ENCODE data around the gene VPS52. TPM values are rescaled to one million over a fixed set of nuclear protein-coding genes. Genes with fewer than 3 reads are reported as not detected.

Gene VPS52
- polyA plus RNA-seq, 4 donors = 53.1 to 96.0 (median 75.1) TPM

DNA sequence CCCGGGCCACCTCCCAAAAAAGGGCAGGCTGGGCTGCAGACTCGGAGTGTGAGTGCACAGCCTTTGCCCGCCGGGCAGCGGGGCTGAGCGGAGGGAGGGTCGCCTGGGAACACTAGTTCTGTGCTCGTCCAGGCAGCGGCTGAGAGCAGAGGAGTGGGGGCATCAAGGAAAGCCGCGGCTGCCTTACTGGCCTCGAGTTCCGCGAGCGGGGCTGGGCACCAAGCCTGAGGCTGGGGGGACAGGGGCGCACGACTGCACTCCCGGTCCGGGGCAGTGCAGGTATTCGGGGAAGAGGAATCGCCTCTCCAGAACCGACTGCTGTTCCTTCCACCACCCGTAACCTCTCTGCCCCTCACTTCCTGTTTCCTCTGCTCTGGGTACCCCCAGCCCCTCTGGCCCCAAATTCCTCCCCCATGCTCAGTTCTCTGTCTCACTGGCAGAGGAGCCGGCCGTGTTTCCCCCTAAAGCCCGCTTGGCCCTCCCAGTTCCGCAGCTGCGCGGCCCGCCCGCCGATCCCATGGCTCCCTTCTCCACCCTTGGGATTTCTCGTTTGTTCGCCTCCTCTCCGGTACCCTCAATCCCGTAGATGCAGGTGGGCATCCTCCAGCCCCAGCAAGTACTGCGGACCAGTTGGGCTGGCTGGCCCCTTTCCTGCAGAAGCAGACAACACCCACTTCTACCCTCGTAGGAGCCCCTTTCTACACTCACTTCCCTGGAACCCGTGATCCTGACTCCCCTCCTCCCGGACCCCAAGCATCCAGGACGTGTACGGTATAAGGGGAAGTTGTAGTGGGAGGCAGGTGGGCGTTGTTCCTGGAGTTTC is 58.3 kb downstream of the VPS52 start:
- DNase-seq (ENCODE audit: low read depth in 4 of 4, low spot score in 3 of 4) = no peak

DNA sequence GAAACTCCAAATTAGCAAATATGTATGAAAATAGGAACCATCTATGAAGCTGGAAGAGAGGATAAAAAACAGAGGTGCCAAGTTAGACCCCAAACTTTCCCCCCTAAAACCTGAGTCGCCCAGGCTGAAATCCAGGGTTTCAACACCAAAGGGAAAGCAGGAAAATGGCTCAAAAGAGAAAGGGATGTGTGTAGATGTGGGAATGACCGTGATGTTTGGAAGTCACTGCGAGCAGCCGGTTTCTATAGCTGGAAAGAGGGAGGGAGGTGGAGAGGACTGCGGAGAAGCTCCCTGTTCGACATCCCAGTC is 58.9 kb downstream of the VPS52 start:
- DNase-seq (ENCODE audit: low read depth in 4 of 4, low spot score in 3 of 4) = no peak

DNA sequence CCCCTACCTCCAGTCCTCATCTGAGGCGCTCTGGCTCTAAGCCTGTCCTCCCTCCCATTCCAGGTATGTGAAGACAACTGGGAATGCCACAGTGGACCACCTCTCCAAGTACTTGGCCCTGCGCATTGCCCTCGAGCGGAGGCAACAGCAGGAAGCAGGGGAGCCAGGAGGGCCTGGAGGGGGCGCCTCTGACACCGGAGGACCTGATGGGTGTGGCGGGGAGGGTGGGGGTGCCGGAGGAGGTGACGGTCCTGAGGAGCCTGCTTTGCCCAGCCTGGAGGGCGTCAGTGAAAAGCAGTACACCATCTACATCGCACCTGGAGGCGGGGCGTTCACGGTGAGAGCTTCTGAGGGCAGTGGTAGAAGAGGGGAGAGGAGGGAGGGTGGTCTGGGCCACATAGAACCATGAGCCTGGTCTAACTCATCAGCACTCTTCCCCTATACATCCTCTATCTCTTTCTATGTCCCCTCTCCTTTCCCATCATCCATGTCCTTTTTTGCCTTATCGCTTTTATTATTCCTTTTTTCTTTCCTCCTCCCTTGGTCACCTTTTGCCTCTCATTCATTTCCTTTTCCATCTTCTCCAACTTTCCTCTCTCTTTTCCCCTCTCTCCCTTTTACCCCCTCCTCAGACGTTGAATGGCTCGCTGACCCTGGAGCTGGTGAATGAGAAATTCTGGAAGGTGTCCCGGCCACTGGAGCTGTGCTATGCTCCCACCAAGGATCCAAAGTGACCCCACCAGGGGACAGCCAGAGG is 59.8 kb downstream of the VPS52 start:
- DNase-seq (ENCODE audit: low read depth in 4 of 4, low spot score in 3 of 4) = no peak

DNA sequence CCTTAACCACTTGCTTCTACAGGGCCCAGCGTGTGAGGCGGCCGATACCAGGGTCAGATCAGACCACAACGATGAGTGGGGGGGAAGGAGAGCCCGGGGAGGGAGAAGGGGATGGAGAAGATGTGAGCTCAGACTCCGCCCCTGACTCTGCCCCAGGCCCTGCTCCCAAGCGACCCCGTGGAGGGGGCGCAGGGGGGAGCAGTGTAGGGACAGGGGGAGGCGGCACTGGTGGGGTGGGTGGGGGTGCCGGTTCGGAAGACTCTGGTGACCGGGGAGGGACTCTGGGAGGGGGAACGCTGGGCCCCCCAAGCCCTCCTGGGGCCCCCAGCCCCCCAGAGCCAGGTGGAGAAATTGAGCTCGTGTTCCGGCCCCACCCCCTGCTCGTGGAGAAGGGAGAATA is 60.5 kb downstream of the VPS52 start:
- DNase-seq (ENCODE audit: low read depth in 4 of 4, low spot score in 3 of 4) = no peak

DNA sequence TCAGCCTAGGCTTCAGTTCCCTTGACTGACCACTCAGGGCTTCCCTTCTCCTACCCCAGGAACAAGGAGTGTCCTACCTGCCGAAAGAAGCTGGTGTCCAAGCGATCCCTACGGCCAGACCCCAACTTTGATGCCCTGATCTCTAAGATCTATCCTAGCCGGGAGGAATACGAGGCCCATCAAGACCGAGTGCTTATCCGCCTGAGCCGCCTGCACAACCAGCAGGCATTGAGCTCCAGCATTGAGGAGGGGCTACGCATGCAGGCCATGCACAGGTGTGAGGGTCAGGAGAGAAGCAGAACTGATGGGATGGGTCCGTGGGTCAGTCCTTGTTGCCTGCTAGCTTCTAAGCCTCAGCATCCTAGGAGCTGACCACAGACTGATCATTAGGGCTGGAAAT is 61.8 kb downstream of the VPS52 start:
- DNase-seq (ENCODE audit: low read depth in 4 of 4, low spot score in 3 of 4) = no peak

DNA sequence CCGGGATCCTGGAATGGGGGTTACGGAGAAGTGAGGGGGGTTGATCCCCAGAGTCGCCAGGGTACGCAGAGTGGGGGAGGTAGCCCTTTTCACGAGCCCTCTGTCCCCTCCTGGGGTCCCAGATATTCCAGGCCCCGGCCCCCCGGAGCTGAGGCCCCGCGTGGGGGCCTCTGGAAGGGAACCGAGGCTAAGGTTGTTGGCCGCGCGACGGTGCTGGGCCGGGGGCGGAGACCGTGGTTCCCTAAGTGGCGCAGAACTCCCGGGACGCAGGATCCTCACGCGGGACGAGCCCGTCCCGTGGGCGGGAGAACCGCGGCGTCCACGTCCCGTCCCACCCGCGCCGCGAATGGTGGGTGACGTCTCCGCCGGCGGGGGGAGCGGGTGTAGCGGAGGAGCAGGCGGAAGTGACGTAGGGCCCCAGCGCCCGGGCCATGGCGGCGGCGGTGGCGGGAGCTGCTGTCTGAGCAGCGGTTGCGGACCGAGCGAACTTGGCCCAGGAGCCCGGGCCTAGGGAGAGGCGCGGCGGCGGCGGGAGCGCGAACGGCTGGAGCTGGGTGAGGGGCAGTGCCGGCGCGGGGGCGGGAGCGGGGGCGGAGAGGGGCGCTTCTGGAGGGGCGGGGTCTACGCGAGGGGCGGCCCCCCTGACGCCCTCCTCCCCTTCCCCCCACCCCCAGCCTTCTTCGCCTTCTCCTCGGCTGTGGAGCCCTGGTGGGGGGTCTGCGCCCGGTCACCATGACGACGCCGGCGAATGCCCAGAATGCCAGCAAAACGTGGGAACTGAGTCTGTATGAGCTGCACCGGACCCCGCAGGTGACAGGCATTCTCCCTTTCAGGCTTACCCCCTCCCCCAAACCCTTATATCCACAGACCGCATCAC is 63.3 kb downstream of the VPS52 start, which contains the start of gene RING1:
RING1 (plus strand) TSS at position 410 of the 877 bp plus-strand sequence; CDS start at position 733, 323 bp downstream.
- peak in 2 of 4 donors; percentile 61 to 75 for DNase-seq (ENCODE audit: low read depth in 4 of 4, low spot score in 3 of 4)

DNA sequence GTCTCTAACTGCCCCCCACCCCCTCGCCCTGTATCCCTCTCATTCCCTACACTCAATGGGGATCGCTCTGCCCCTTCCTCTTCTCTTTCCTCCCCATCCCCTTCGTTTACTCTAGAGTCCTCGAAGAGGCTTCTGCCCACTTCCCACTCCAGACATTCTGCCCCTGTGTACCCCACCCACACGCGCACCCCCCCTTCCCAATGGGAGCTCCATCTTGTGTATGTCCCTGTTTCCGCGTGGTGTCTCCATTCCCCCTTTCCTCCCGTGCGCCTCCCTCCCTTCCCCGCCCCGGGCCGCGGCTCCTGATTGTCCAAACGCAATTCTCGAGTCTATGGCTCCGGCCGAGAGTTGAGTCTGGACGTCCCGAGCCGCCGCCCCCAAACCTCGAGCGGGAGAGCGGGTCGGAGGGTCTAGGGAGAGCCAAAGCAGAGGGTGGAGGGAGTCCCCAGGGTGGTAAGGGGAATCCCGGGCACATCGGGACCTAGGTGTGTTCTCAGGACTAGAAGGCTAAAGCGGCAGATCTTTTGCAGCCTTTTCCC is 64.1 kb downstream of the VPS52 start:
- no peak for DNase-seq (ENCODE audit: low read depth in 4 of 4, low spot score in 3 of 4)

DNA sequence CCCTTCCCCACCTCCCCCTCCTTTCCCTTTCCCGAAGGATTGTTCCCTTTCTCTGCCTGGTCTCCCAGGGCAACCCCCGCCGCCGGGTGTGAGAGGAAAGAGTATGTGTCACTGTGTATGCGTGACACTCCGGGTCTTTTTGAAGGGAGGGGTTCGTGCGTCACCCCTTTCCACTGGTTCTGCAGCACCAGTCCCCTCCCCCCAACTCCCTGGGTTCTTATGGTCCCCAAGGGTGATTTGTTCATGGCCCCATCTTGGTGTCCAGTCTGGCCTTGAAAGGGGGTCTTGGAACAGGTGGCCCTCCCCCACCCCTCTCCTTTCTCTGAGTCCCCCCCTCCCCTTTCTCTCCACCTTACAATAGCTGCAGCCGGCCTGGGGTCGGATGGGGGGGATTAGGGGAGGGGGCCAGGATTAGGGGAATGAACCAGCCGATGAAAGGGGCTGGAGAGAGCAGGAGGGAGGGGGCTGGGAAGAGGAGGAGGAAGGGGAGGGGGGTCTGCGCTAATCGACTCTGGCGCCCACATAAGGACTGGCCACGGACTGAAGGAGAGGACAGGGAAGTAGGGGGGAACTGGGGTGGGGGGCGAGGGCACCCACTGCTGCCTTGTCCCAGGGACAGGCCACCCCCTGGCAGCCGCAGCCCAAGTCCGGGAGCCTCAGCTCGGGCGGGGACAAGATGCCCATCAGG is 64.7 kb downstream of the VPS52 start:
- no peak for DNase-seq (ENCODE audit: low read depth in 4 of 4, low spot score in 3 of 4)

DNA sequence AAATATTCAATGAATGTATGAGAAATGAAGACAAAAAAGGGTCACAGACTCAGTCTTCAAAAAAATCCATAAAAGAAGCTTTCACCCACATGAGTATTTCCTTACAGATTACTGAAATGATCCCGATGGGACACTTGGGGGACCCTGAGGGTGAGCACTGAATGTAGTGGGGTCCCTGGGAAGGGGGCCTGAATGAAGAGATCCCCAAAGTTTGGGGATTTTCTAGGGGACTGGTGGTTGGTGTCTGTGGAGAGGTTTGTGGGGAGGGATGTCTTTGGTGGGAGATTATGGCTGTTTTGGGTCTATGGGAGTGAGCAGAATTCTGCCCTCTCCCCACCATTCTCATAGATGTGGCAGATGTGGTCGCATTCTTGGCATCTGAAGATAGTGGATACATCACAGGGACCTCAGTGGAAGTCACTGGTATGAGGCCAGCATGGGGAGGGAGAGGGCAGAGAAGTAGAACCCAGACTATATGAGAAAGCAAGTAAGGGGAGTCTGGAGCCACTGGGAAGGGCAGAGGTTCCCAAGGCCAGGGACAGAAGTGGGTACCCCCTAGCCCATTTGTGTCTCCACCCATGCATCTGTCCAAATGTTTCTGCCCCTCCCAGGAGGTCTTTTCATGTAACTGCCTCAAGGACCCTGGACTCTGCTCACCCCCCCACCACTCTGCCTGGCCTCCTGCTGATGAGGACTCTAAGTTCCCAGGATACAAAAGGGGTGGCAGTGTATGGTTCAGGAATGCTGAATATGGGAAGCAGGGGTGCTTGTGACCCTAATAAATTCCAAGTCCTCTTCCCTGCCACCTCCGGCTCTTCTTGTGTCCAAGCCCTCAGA is 65.4 kb downstream of the VPS52 start:
- no peak for DNase-seq (ENCODE audit: low read depth in 4 of 4, low spot score in 3 of 4)

DNA sequence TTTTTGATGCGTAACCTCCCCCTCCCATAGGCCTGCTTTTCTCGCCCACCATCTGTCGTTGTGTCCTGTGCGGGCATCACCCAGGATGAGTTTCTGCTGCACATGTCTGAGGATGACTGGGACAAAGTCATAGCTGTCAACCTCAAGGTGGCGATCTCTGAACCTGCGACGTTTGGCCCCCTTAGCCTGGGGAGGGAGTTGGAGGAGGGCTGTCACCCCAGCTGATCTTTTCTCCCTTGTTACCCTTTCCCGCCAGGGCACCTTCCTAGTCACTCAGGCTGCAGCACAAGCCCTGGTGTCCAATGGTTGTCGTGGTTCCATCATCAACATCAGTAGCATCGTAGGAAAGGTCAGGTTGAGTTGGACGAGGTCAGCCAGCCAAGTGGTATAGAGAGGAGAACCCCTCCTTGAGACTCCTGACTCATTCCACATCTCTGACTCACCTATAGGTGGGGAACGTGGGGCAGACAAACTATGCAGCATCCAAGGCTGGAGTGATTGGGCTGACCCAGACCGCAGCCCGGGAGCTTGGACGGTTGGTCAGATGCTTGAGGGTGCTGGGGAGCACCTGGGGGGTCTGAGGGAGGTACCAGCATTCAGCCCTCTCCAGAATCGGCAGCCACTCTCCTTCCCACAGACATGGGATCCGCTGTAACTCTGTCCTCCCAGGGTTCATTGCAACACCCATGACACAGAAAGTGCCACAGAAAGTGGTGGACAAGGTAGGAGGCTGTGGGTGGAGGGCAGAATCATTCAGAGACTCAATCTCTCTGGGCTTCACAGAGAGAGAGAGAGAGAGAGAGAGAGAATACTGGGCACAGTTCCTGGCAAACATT is 66.3 kb downstream of the VPS52 start:
- no peak for DNase-seq (ENCODE audit: low read depth in 4 of 4, low spot score in 3 of 4)

DNA sequence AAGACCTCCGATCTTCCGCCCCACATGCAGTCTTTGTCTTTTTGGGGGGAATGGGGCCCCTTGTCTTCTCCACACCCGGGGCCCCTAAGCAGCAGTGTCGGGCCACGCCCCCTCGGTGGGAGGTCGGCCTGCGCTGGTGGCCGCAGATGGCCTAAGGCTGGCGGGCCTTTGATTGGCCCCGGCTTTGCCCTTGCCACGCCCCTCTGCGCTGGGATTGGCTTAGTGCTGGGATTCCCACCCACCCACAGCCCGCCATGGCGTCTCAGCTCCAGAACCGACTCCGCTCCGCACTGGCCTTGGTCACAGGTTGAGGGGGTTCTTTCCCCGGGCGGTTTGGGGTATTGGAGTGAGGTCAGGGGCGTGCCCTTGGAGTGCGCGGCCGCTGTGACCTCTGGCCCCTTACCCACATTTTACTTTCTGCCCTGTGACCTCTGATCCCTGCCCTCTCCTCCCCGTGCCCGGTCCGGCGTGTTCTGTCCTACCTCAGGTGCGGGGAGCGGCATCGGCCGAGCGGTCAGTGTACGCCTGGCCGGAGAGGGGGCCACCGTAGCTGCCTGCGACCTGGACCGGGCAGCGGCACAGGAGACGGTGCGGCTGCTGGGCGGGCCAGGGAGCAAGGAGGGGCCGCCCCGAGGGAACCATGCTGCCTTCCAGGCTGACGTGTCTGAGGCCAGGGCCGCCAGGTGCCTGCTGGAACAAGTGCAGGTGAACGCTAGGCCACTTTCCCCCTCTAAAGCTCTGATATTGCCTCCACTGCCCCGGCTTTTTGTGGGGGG is 67.1 kb downstream of the VPS52 start, which contains the start of gene HSD17B8:
HSD17B8 (plus strand) TSS at position 241 of the 776 bp plus-strand sequence; CDS start at position 255, 14 bp downstream.
- peak in 3 of 4 donors; percentile 79 to 85 (median 81) for DNase-seq (ENCODE audit: low read depth in 4 of 4, low spot score in 3 of 4)

DNA sequence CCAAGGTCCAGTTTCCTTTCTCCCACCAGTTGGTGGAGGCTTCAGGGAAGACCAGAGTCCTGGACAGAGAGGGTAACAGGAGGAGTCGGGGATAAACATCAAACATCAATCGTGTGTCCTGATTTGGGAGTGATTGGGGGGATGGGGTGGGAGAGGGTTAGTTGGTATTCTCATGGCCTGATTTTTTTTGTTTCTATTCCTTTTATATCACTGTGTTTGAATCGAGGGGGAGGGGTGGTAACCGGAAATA is 67.6 kb downstream of the VPS52 start:
- no peak for DNase-seq (ENCODE audit: low read depth in 4 of 4, low spot score in 3 of 4)

DNA sequence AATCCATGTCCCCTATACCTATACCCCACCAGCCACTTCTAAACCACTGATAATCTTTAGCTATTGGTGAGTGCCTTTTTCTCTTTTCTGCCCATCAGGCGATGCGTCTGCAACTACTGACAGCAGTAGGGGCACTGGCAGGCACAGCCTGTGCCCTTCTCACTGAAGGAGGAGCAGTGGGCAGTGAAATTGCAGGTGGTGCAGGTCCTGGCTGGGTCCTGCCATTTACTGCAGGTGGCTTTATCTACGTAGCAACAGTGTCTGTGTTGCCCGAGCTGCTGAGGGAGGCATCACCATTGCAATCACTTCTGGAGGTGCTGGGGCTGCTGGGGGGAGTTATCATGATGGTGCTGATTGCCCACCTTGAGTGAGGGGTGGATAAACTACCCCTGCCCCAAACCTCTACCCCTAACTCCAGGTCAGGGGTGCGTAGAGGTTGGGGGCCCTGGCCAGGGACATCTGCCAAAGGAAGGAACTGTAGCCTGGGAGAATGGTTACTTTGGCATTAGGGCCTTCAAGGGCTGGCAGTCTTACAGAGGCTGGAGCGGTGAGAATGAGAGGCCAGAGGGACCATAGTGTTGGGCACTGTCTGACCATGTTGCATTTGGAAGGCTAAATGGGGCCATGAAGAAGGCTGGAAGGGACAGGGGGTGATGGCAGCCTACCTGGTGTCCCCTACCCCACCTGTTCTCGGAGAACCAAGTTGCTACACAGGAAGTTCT is 68.1 kb downstream of the VPS52 start:
- no peak for DNase-seq (ENCODE audit: low read depth in 4 of 4, low spot score in 3 of 4)

DNA sequence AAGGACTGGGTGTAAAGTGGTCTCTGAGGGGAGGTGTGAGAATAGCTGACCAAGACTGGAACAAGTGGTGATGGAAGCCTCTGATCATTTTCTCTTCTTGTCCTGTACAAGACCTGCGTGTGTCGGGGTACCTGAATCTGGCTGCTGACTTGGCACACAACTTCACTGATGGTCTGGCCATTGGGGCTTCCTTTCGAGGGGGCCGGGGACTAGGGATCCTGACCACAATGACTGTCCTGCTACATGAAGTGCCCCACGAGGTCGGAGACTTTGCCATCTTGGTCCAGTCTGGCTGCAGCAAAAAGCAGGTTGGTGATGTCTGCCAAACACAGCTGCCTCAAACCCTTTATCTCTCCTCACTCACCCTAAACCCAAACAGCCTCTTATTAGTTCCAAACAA is 68.9 kb downstream of the VPS52 start:
- no peak for DNase-seq (ENCODE audit: low read depth in 4 of 4, low spot score in 3 of 4)

DNA sequence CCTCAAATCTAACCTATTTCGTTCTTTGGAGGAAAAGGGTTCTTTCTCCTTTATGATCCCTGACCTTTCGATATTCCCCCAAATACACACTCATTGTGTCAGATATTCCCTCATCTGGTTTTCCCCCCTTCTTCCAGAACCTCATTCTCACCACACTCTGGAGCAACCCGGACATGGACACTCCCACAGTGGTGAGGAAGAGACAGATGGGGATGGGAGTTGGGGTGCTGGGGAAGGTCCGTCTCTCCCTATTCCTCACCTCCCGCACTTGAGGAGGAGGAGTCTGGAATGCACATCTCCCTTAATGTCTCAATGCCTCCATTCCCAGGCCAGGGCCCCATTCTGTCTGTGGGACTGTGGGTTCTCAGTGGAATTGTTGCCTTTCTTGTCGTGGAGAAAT is 69.7 kb downstream of the VPS52 start:
- DNase-seq (ENCODE audit: low read depth in 4 of 4, low spot score in 3 of 4) = no peak

DNA sequence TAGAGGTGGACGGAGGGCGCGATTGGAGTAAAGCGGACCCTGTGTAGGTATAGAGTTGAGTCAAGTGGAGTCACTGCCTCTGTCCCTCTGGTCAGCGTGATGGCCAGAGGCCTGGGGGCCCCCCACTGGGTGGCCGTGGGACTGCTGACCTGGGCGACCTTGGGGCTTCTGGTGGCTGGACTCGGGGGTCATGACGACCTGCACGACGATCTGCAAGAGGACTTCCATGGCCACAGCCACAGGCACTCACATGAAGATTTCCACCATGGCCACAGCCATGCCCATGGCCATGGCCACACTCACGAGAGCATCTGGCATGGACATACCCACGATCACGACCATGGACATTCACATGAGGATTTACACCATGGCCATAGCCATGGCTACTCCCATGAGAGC is 70.5 kb downstream of the VPS52 start:
- DNase-seq (ENCODE audit: low read depth in 4 of 4, low spot score in 3 of 4) = no peak
